Small intestine (tissue), 7 donors: Measurements from ENCODE around the gene SCAMP5. TPM values are rescaled to one million over a fixed set of nuclear protein-coding genes. Genes with fewer than 3 reads are reported as not detected.

ENCODE experiments used
- DNase-seq, 2 donors: peaks; one replicate each; pipeline versions ENCODE4 v3.0.0 to v3.0.0-alpha.2; 2013
- FAIRE-seq: peaks from 2 replicates; lab custom pipeline; 2012; peaks lifted over from hg19 to GRCh38; lab: Jason Lieb, UNC
- H3K27ac ChIP-seq, 3 donors: one replicate each; pipeline ENCODE4 v1.5.1; 2013; ENCODE audit warnings: low read length in 2 of 3, mild to moderate bottlenecking in 2 of 3, control low read depth in 1 of 3, inconsistent platforms in 1 of 3, low read depth in 1 of 3, moderate library complexity in 1 of 3
- H3K27me3 ChIP-seq, 3 donors: one replicate each; pipeline ENCODE4 v1.6.1; 2013; ENCODE audit warnings: low read length in 3 of 3, inconsistent platforms in 1 of 3; ENCODE audit not compliant: control insufficient read depth in 3 of 3, insufficient read depth in 3 of 3
- H3K36me3 ChIP-seq, 3 donors: one replicate each; pipeline ENCODE4 v1.6.1; 2013; ENCODE audit warnings: low read length in 3 of 3, inconsistent platforms in 1 of 3, low read depth in 1 of 3, mild to moderate bottlenecking in 1 of 3, moderate library complexity in 1 of 3; ENCODE audit not compliant: control insufficient read depth in 3 of 3, insufficient read depth in 2 of 3
- H3K4me1 ChIP-seq, 3 donors: one replicate each; pipeline ENCODE4 v1.6.1; 2013; ENCODE audit warnings: low read length in 2 of 3, inconsistent platforms in 1 of 3, low read depth in 1 of 3, mild to moderate bottlenecking in 1 of 3, moderate library complexity in 1 of 3; ENCODE audit not compliant: control insufficient read depth in 3 of 3, insufficient read depth in 2 of 3
- H3K4me3 ChIP-seq, 3 donors: one replicate each; pipeline ENCODE4 v1.5.1; 2013; ENCODE audit warnings: low read length in 3 of 3, control low read depth in 1 of 3, inconsistent platforms in 1 of 3, low read depth in 1 of 3, mild to moderate bottlenecking in 1 of 3, moderate library complexity in 1 of 3
- H3K9me3 ChIP-seq, 2 donors: one replicate each; pipeline ENCODE4 v1.6.1; 2013; ENCODE audit warnings: low read depth in 1 of 2, low read length in 1 of 2; ENCODE audit not compliant: control insufficient read depth in 2 of 2, insufficient read depth in 1 of 2
- WGBS, 3 donors: extraction: QIAGEN DNeasy Blood & Tissue Kit; methylation state at CpG; one replicate each; pipeline ENCODE4 v1.1.7; 2013; 5-methylcytosine and 5-hydroxymethylcytosine counted together
- polyA plus RNA-seq, 4 donors: library from polyadenylated mRNA; stranded (reverse) in 3 of 4; unstranded in 1 of 4; fragments of 200-250 nt in 3 of 4; fragments of 120-200 nt in 1 of 4; gene quantifications; one replicate each; pipeline versions ENCODE4 v1.2.1 to v1.2.3, GENCODE V29; 2013
- donor health status: healthy with polysubstance abuse.
- donor health status: control.
- donor health status: control.
- donor health status: Bipolar disorder and iron deficiency.
- donor health status: healthy.

Gene SCAMP5
- polyA plus RNA-seq, 4 donors = 22.8 to 78.1 (median 56.8) TPM

DNA sequence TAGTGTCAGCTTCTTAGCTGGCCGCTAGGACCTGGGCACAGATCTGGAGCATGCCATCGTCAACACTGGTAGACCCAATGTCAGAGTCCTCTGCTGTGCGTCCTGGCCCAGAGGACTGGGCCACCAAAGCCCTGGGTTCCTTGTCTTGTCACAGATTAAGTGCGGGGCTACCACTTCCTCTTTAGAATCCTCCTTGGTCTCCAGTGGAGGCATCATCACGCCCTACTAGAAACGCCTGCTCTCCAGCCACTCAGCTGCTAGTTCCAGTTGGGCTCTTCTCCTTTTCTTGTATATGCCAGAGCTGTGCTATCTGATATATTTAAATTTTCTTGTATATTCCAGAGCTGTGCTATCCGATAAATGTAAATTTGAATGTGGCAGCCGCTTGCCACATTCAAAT is 39.3 kb downstream of the SCAMP5 start:
- DNase-seq (no peak), FAIRE-seq (no peak)
- Histone ChIP-seq H3K4me1 (peaks cover 0 to 43% (median 2%) of the 10 kb centered on the region in 3 donors), H3K4me3 (no peak overlapping the region), H3K27me3 (no peaks in the 10 kb centered on the region), H3K27ac (no peak overlapping the region), H3K36me3 (peaks cover 0 to 26% (median 0%) of the 10 kb centered on the region in 3 donors), H3K9me3 (no peaks in the 10 kb centered on the region)
- WGBS, 3 donors = 90 to 94% (median 93%) methylated on average over 8 of the region's 8 CpGs

DNA sequence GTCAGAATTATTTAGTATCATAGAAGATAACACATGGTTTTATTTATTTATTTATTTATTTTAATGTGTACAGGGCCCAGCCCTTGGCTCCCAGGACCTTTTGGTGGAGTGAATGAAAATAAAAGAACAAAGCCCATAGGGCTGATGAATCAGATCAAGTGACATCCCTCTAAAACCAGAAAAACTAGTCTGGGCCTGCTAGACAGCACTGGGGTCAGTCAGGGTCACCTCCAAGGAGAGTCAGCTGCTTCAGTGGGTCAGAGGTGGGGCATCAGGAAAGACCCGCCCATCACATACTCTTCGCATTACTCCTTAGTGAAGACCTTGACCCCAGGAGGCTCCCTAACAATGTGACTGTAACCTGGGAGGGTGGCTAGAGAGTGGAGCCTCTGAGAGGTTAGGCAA is 40.9 kb downstream of the SCAMP5 start:
- WGBS, 3 donors = 18 to 59% (median 26%) methylated on average over 2 of the region's 2 CpGs
- Histone ChIP-seq H3K4me3 (no peak overlapping the region), H3K36me3 (peaks cover 0 to 17% (median 0%) of the 10 kb centered on the region in 3 donors), H3K9me3 (no peaks in the 10 kb centered on the region), H3K27ac (peak overlapping the region in 2 of 3 donors; percentile 5 to 67), H3K4me1 (peaks cover 0 to 33% (median 2%) of the 10 kb centered on the region in 3 donors), H3K27me3 (no peaks in the 10 kb centered on the region)
- DNase-seq = peak; percentile 87 to 91
- no peak for FAIRE-seq

DNA sequence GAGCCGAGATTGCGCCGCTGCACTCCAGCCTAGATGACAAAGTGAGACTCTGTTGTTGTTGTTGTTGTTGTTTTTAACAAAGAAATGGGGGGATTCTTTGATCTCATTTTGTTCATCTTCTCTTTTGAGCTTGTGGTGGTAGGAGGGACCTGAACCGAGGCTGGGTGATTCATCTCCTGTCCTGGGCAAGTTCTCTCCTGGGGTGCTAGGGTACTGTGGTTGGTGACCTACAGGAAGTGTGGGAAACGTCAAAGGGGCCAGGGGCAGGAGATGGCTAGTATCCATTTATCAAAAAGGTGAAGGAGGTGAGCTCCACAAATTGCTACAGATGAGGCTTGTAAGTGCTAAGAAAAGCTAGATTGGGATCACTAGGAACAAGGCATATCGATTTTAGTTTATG is 42.3 kb downstream of the SCAMP5 start:
- FAIRE-seq = no peak
- 77 to 84% (median 80%) methylated on average over 6 of the region's 6 CpGs for WGBS, 3 donors
- Histone ChIP-seq H3K9me3 (no peaks in the 10 kb centered on the region), H3K27ac (no peak overlapping the region), H3K4me3 (no peak overlapping the region), H3K36me3 (peaks cover 0 to 17% (median 0%) of the 10 kb centered on the region in 3 donors), H3K4me1 (peaks cover 1 to 42% (median 4%) of the 10 kb centered on the region in 3 donors), H3K27me3 (no peaks in the 10 kb centered on the region)
- DNase-seq = no peak

DNA sequence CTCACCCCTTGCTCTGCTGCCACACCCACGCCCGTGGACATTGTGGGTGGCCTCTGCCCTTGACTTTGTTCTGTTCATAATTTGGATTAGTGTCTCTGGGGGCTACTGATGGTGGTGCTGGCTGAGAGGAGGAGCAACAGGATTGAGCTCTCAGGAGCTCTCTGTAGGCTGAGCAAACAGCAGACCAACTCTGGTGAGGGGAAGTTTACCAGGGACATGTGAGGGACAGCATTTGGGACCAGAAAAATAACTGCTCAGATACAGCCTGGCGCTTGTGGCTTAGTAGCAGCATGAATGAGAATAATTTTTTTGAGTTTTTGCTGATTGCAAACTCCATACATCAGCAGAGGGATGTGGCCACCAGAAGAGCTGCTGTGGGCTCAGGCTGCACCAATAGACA is 42.9 kb downstream of the SCAMP5 start:
- DNase-seq (no peak), FAIRE-seq (no peak)
- H3K27me3 ChIP-seq = no peaks in the 10 kb centered on the region
- 67 to 77% (median 70%) methylated on average over 3 of the region's 3 CpGs for WGBS, 3 donors
- no peak overlapping the region for H3K27ac ChIP-seq
- peaks cover 0 to 19% (median 0%) of the 10 kb centered on the region in 3 donors for H3K36me3 ChIP-seq
- H3K4me1 ChIP-seq = peaks cover 1 to 47% (median 5%) of the 10 kb centered on the region in 3 donors
- H3K4me3 ChIP-seq = no peak overlapping the region
- H3K9me3 ChIP-seq = no peaks in the 10 kb centered on the region

DNA sequence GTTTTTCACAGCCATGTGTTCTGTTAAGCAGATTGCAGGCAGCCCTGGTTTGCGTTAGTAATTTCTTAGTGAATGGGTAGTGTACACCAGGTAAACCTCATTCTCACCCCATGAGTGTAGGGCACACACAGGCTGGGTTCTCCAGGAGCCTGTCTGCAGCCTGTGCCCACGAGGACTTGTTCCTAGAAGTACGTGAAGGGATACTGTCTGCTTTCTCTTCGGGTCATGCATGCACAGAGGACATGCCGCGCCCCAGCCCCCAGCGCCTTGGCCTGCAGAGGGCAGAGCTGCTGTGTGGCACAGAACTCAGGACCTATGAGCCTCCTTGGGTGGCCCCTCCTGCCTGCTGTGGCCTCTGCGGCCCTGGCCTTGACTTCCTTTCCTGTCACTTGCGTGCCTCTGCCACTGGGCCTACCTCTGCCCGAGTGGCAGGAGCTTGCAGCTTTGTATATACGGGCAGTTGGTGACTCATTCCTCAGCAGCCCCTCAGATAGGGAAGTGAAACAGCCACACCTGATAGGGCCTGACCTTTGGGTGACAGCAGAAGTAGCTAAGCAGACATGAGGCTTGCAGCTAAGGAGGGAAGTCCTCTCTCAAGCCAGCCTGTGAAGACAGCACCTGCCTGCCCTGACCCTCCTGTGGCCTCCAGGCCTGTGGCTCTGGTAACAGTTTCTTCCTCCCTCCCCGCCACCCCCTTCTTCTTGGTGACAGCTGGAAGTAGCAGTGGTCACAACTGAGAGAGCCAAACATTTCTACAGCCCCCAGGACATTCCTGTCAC is 47.6 kb downstream of the SCAMP5 start:
- H3K36me3 ChIP-seq = peaks cover 0 to 46% (median 0%) of the 10 kb centered on the region in 3 donors
- WGBS, 3 donors = 18 to 32% (median 22%) methylated on average over 12 of the region's 12 CpGs
- H3K27me3 ChIP-seq = no peaks in the 10 kb centered on the region
- no peak overlapping the region for H3K4me3 ChIP-seq
- no peak for FAIRE-seq
- H3K4me1 ChIP-seq = peaks cover 18 to 48% (median 18%) of the 10 kb centered on the region in 3 donors
- H3K27ac ChIP-seq = peak overlapping the region; percentile 79 to 93 (median 88)
- no peaks in the 10 kb centered on the region for H3K9me3 ChIP-seq
- DNase-seq = peak; percentile 89 to 96

DNA sequence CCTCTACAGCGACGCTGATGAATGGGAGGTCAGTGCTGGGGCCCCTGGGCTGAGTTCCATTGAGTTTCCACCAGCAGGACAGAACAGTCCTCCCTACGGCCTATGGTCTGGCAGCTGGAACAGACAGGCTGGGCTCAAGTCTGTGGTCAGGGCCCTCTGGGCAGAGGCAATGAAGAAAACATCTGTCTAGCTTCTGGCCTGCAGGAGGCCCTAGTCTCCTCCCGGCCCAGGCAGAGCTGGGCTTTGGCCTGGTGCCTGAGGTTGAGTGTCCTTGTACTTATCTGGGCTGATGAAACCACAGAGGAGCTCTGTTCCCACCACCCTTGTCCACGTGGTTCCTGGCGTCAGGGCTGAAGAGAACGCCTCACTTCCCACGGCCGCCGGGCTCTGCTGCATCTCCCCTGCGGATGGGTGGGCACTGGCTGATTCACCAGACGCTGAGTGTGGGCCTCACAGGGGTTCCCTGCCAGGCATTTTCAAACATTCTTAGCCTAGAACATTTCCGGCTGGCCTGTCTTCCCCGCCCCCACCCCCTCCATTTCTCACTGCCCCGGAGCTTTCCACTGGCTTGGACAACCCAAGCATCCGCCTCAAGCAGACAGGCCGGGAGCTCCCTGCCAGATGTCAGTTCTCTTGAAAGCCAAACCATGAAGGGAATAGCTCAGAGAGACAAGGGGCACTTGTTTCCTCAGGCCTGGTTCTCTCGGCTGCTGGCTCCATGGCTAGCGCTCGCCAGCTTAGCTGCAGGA is 48.3 kb downstream of the SCAMP5 start:
- WGBS, 3 donors = 26 to 45% (median 35%) methylated on average over 19 to 20 of the region's 20 CpGs
- Histone ChIP-seq H3K9me3 (no peaks in the 10 kb centered on the region), H3K27me3 (no peaks in the 10 kb centered on the region), H3K27ac (peak overlapping the region; percentile 79 to 93 (median 88)), H3K4me3 (no peak overlapping the region), H3K36me3 (peaks cover 0 to 54% (median 0%) of the 10 kb centered on the region in 3 donors), H3K4me1 (peaks cover 18 to 48% (median 20%) of the 10 kb centered on the region in 3 donors)
- peak; percentile 80 to 88 for DNase-seq
- FAIRE-seq = no peak

DNA sequence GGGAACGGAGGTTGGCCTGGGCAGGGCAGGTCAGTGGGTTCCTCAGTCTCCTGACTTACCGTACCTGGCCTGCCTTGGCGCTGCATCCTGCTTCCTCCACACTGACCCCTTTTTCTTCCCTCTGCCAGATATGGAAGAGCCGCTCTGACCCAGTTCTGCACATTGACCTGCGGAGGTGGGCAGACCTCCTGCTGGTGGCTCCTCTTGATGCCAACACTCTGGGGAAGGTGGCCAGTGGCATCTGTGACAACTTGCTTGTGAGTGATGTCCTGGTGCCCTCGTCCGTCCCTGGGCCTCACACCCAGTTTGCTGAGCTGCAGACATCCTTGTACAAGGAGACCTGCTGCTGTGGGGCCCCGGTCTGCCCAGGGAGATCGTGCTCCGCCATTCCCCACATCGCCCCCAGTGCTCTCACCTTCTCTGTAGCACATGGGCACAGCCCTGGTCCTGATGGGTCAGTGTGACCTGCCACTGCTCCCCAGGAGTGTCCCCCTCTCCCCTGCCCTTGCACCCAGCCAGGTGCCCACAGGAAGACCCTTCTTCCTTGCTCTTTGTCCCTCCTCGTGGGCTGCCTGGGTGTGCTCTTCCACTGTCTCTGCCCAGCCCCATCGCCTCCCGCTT is 49.0 kb downstream of the SCAMP5 start:
- Histone ChIP-seq H3K27ac (peak overlapping the region; percentile 79 to 93 (median 88)), H3K4me1 (peaks cover 18 to 48% (median 18%) of the 10 kb centered on the region in 3 donors), H3K27me3 (no peaks in the 10 kb centered on the region), H3K4me3 (no peak overlapping the region), H3K36me3 (peaks cover 0 to 61% (median 0%) of the 10 kb centered on the region in 3 donors), H3K9me3 (no peaks in the 10 kb centered on the region)
- DNase-seq = no peak
- FAIRE-seq = no peak
- WGBS, 3 donors = 84 to 89% (median 86%) methylated on average over 13 to 14 of the region's 14 CpGs
